Panc1 (cell line): Measurements from ENCODE around the gene FRMPD4. TPM values are rescaled to one million over a fixed set of nuclear protein-coding genes. Genes with fewer than 3 reads are reported as not detected.

Experiments used
- ATAC-seq: fragments of 200-7000 bp; cut with Tn5 transposase; 2 replicates; pipeline ENCODE4 v1.9.1; 2020; ENCODE audit warnings: mild to moderate bottlenecking, moderate library complexity
- BruUV-seq: library from RNA; stranded (reverse); fragments of 400-500 nt; replicated peaks from 2 replicates; lab custom pipeline; 2021; lab: Mats Ljungman, UMichigan
- CTCF ChIA-PET: fragments of 300-600 bp; sonication (Branson Sonifier 250); formaldehyde crosslinking; loops from one replicate; lab custom pipeline; 2022; ENCODE audit warnings: antibody characterized with exemption; lab: Charles Lee
- POLR2A ChIA-PET: fragments of 300-600 bp; sonication (Branson Sonifier 250); formaldehyde crosslinking; loops from one replicate; lab custom pipeline; 2022; ENCODE audit warnings: antibody characterized with exemption; lab: Charles Lee
- DNase-seq: peaks from one replicate; pipeline ENCODE4 v3.0.0-alpha.2; 2010; ENCODE audit warnings: low read depth, low spot score
- H3K27ac ChIP-seq: 2 replicates; pipeline ENCODE4 v1.5.1; 2011; ENCODE audit warnings: mild to moderate bottlenecking, low read length, inconsistent platforms
- H3K27me3 ChIP-seq: fragments of 200-500 bp; sonication (Bioruptor generic); 2 replicates; pipeline ENCODE4 v1.6.0; 2014; ENCODE audit warnings: low read length, inconsistent platforms; ENCODE audit not compliant: control insufficient read depth, insufficient read depth
- H3K36me3 ChIP-seq: fragments of 200-500 bp; sonication (Bioruptor generic); 2 replicates; pipeline ENCODE4 v1.5.1; 2014; ENCODE audit warnings: inconsistent platforms, mild to moderate bottlenecking, low read length, moderate library complexity; ENCODE audit not compliant: control insufficient read depth, insufficient read depth
- H3K4me1 ChIP-seq: 2 replicates; pipeline ENCODE4 v1.5.1; 2011; ENCODE audit warnings: inconsistent platforms, mild to moderate bottlenecking, low read length, moderate library complexity; ENCODE audit not compliant: control insufficient read depth, insufficient read depth
- H3K4me3 ChIP-seq, 2 experiments: 2 replicates each; pipeline ENCODE4 v1.5.1; 2011 to 2012; ENCODE audit warnings: low read depth in 2 of 2, low read length in 2 of 2, mild to moderate bottlenecking in 2 of 2, inconsistent platforms in 1 of 2, moderate library complexity in 1 of 2
- H3K9me3 ChIP-seq: fragments of 200-500 bp; sonication (Bioruptor generic); 2 replicates; pipeline ENCODE4 v1.5.1; 2014; ENCODE audit warnings: low read depth, mild to moderate bottlenecking, inconsistent platforms, low read length, moderate library complexity; ENCODE audit not compliant: control insufficient read depth, insufficient read depth
- CTCF ChIP-seq: fragments of 450-650 bp; IDR thresholded peaks from 2 replicates; pipeline ENCODE4 v1.5.1; 2017; ENCODE audit warnings: mild to moderate bottlenecking
- POLR2AphosphoS5 ChIP-seq: IDR thresholded peaks from 2 replicates; pipeline ENCODE4 v1.6.1; 2012; ENCODE audit warnings: mild to moderate bottlenecking, low read depth, low read length, moderate library complexity
- SIN3A ChIP-seq: IDR thresholded peaks from 2 replicates; pipeline ENCODE4 v1.6.1; 2012; ENCODE audit warnings: low read depth, mild to moderate bottlenecking, low read length, moderate library complexity, borderline replicate concordance; ENCODE audit not compliant: insufficient read depth
- TCF7L2 ChIP-seq: IDR thresholded peaks from 2 replicates; pipeline ENCODE4 v1.6.1; 2011; ENCODE audit warnings: mild to moderate bottlenecking, low read depth, low read length, inconsistent platforms
- in situ Hi-C: cut with HindIII; loops from 2 replicates; pipeline ENCODE4 v1.10.0; 2016; ENCODE audit warnings: low sequenced_read_pairs, low pct_unique_long_range_greater_than_20kb
- intact Hi-C: fragments of 100-400 bp; cut with micrococcal nuclease; formaldehyde crosslinking; loops from one replicate; pipeline ENCODE4 v1.10.0; 2022; ENCODE audit not compliant: unreplicated experiment
- total RNA-seq: library from RNA; stranded (reverse); gene quantifications from one replicate; pipeline ENCODE4 v1.2.1, GENCODE V29; 2021; ENCODE audit not compliant: unreplicated experiment
- TF ChIP-seq, protein P1 (sequence below), 2 experiments: IDR thresholded peaks; 2 replicates each; pipeline ENCODE4 v1.6.1; 2011 to 2012; ENCODE audit warnings: low read depth in 2 of 2, control low read depth in 1 of 2, low read length in 1 of 2, mild to moderate bottlenecking in 1 of 2, moderate library complexity in 1 of 2; ENCODE audit not compliant: insufficient read depth in 1 of 2

FRMPD4 gene
- total RNA-seq, 1 experiment from 2014 or later: not detected

DNA sequence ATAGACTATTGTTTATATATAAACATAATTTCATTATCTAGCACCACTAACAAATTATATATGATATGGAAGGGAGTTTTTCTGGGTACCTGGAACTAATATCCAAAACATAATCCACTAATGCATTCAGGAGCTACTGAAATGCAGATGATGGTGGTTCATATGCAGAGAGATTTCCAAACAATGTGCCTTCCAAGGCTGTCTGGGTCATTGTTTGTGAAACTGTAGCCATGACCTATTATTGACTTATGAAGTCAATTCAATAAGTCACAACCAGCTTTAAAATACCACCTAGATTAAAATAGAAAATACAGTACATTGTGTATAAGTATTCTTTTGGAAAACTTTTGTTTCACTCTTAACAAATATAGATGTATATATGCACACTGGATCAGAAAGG lies 415.9 kb downstream of the FRMPD4 start:
- ATAC-seq: no peak
- Histone ChIP-seq H3K9me3 (no peaks in the 10 kb centered on the region), H3K4me3 (no peak overlapping the region), H3K27me3 (no peaks in the 10 kb centered on the region), H3K36me3 (no peaks in the 10 kb centered on the region), H3K4me1 (no peaks in the 10 kb centered on the region), H3K27ac (no peak overlapping the region)
- DNase-seq: no peak
- in situ Hi-C loops: no loop called here
- TF ChIP-seq, protein P1, sequence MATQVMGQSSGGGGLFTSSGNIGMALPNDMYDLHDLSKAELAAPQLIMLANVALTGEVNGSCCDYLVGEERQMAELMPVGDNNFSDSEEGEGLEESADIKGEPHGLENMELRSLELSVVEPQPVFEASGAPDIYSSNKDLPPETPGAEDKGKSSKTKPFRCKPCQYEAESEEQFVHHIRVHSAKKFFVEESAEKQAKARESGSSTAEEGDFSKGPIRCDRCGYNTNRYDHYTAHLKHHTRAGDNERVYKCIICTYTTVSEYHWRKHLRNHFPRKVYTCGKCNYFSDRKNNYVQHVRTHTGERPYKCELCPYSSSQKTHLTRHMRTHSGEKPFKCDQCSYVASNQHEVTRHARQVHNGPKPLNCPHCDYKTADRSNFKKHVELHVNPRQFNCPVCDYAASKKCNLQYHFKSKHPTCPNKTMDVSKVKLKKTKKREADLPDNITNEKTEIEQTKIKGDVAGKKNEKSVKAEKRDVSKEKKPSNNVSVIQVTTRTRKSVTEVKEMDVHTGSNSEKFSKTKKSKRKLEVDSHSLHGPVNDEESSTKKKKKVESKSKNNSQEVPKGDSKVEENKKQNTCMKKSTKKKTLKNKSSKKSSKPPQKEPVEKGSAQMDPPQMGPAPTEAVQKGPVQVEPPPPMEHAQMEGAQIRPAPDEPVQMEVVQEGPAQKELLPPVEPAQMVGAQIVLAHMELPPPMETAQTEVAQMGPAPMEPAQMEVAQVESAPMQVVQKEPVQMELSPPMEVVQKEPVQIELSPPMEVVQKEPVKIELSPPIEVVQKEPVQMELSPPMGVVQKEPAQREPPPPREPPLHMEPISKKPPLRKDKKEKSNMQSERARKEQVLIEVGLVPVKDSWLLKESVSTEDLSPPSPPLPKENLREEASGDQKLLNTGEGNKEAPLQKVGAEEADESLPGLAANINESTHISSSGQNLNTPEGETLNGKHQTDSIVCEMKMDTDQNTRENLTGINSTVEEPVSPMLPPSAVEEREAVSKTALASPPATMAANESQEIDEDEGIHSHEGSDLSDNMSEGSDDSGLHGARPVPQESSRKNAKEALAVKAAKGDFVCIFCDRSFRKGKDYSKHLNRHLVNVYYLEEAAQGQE (IDR thresholded peaks at IDR 0.05; ENCODE audit: insufficient read depth in 1 of 2, low read depth in 2 of 2, low read length in 1 of 2): no peak
- no peak for TF ChIP-seq CTCF
- no peak for TF ChIP-seq SIN3A
- BruUV-seq: no TSS peak
- intact Hi-C loops: no loop called here
- ChIA-PET POLR2A (no interaction called here), CTCF (no interaction called here)

GRCh38 chrX:12563121-12563520 lies 424.8 kb downstream of the FRMPD4 start:
- no peak for TF ChIP-seq CTCF
- TF ChIP-seq TCF7L2: no peak
- TF ChIP-seq POLR2AphosphoS5: no peak
- no TSS peak for BruUV-seq
- ChIA-PET CTCF (no interaction called here), POLR2A (no interaction called here)
- H3K4me1 ChIP-seq: no peaks in the 10 kb centered on the region
- no peaks in the 10 kb centered on the region for H3K36me3 ChIP-seq
- no peak overlapping the region for H3K4me3 ChIP-seq
- no peak for ATAC-seq
- H3K9me3 ChIP-seq: no peaks in the 10 kb centered on the region
- intact Hi-C loops: no loop called here
- no peak for DNase-seq
- H3K27ac ChIP-seq: no peak overlapping the region
- H3K27me3 ChIP-seq: no peaks in the 10 kb centered on the region
- in situ Hi-C loops: no loop called here

GRCh38 chrX:12564221-12564620 lies 425.9 kb downstream of the FRMPD4 start:
- ChIA-PET CTCF (no interaction called here), POLR2A (no interaction called here)
- BruUV-seq: no TSS peak
- Histone ChIP-seq H3K27ac (no peak overlapping the region), H3K9me3 (no peaks in the 10 kb centered on the region), H3K36me3 (no peaks in the 10 kb centered on the region), H3K27me3 (no peaks in the 10 kb centered on the region), H3K4me1 (no peaks in the 10 kb centered on the region), H3K4me3 (no peak overlapping the region)
- intact Hi-C loops (no loop called here), in situ Hi-C loops (no loop called here)
- no peak for DNase-seq
- no peak for ATAC-seq
- no peak for TF ChIP-seq POLR2AphosphoS5
- TF ChIP-seq, protein P1 (IDR thresholded peaks at IDR 0.05; ENCODE audit: insufficient read depth in 1 of 2, low read depth in 2 of 2, low read length in 1 of 2): no peak
- no peak for TF ChIP-seq SIN3A
- no peak for TF ChIP-seq CTCF
- TF ChIP-seq TCF7L2: no peak
